CD8-positive, alpha-beta memory T cell (primary cell): ENCODE data around the gene ANAPC16. TPM values are rescaled to one million over a fixed set of nuclear protein-coding genes. Genes with fewer than 3 reads are reported as not detected.
A peak's percentile ranks its signal among the peaks of the same experiment; 100 is the strongest.
"Not testable (repeated sequence)": the region's sequence is repeated elsewhere in the genome, so short reads cannot be mapped to it uniquely, and the experiment has no call there.

Experiments used
- CTCF ChIA-PET: fragments of 350-600 bp; sonication (Branson Sonifier 250); formaldehyde crosslinking; loops from one replicate; lab custom pipeline; 2021; ENCODE audit warnings: antibody characterized with exemption; lab: Charles Lee
- POLR2A ChIA-PET: fragments of 350-600 bp; sonication (Branson Sonifier 250); formaldehyde crosslinking; loops from one replicate; lab custom pipeline; 2021; ENCODE audit warnings: antibody characterized with exemption; lab: Charles Lee
- DNase-seq, 5 donors: peaks; one replicate each; pipeline versions ENCODE4 v3.0.0 to v3.0.0-alpha.2; 2020 to 2022; ENCODE audit warnings: mixed read lengths in 1 of 5
- H3K27ac ChIP-seq: one replicate; pipeline ENCODE4 v1.7.0; 2013; ENCODE audit warnings: low read depth, mild to moderate bottlenecking, low read length, moderate library complexity
- H3K27me3 ChIP-seq: 2 replicates; pipeline ENCODE4 v1.7.0; 2013; ENCODE audit warnings: low read length, mild to moderate bottlenecking; ENCODE audit not compliant: insufficient read depth, poor library complexity, severe bottlenecking
- H3K36me3 ChIP-seq: 2 replicates; pipeline ENCODE4 v1.7.0; 2013; ENCODE audit warnings: mild to moderate bottlenecking, low read length, moderate library complexity; ENCODE audit not compliant: insufficient read depth
- H3K4me1 ChIP-seq: 2 replicates; pipeline ENCODE4 v1.7.0; 2013; ENCODE audit warnings: mild to moderate bottlenecking, low read length, moderate library complexity; ENCODE audit not compliant: insufficient read depth
- H3K4me3 ChIP-seq: 2 replicates; pipeline ENCODE4 v1.7.0; 2013; ENCODE audit warnings: mild to moderate bottlenecking, low read length
- H3K9me3 ChIP-seq: 2 replicates; pipeline ENCODE4 v1.7.0; 2013; ENCODE audit warnings: mild to moderate bottlenecking, low read length
- H3K27ac Mint-ChIP-seq, 8 donors: one replicate each; pipeline ENCODE4 v1.8.0; 2020 to 2021; ENCODE audit warnings: mixed read lengths in 8 of 8, mild to moderate bottlenecking in 6 of 8, inconsistent platforms in 3 of 8, moderate library complexity in 3 of 8
- H3K27me3 Mint-ChIP-seq, 2 donors: one replicate each; pipeline ENCODE4 v1.8.0; 2020 to 2021; ENCODE audit warnings: mixed read lengths in 2 of 2, mild to moderate bottlenecking in 1 of 2, moderate library complexity in 1 of 2
- H3K36me3 Mint-ChIP-seq, 3 donors: one replicate each; pipeline ENCODE4 v1.8.0; 2020 to 2021; ENCODE audit warnings: mixed read lengths in 3 of 3, inconsistent platforms in 1 of 3, mild to moderate bottlenecking in 1 of 3
- H3K4me1 Mint-ChIP-seq, 3 donors: one replicate each; pipeline ENCODE4 v1.8.0; 2020 to 2021; ENCODE audit warnings: mixed read lengths in 3 of 3, inconsistent platforms in 1 of 3, mild to moderate bottlenecking in 1 of 3
- H3K4me3 Mint-ChIP-seq, 7 donors: one replicate each; pipeline ENCODE4 v1.8.0; 2020 to 2021; ENCODE audit warnings: mixed read lengths in 7 of 7, mild to moderate bottlenecking in 6 of 7, moderate library complexity in 4 of 7, inconsistent platforms in 2 of 7
- H3K9me3 Mint-ChIP-seq, 5 donors: one replicate each; pipeline ENCODE4 v1.8.0; 2020 to 2022; ENCODE audit warnings: mixed read lengths in 5 of 5, mild to moderate bottlenecking in 3 of 5, moderate library complexity in 2 of 5, inconsistent platforms in 1 of 5
- polyA plus RNA-seq: library from polyadenylated mRNA; unstranded; fragments of 300-500 nt; fragmentation: Illumina TruSeq; gene quantifications from one replicate; pipeline ENCODE4 v1.2.3, GENCODE V29; 2021
- total RNA-seq, 2 experiments: library from RNA; stranded (reverse); gene quantifications; one replicate each; pipeline ENCODE4 v1.2.3, GENCODE V29; 2021

ANAPC16 gene
- total and polyA plus RNA-seq, 3 experiments from 2014 or later: 68.1 to 329 (median 78.3) TPM

DNA sequence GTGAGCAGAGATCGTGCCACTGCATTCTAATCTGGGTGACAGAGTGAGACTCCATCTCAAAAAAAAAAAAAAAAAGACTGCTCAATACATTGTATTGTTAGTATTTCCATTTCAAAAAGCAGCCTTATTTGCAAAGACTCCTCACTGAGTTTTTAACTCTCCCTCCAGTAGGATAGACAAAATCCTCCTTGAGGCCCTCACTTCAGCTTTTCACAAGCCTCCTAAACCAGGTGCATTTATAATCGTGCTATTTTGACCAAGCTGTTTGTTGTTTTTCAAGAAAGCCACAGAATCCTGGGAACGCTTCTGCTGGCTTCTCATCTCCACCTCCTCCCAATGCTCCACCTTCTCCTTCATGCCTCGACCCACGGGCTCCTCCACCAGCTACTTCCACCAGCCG lies 51.6 kb downstream of the ANAPC16 start:
- Histone ChIP-seq H3K4me3 (no peak overlapping the region), H3K27ac (no peak overlapping the region), H3K36me3 (no peaks in the 10 kb centered on the region), H3K9me3 (no peaks in the 10 kb centered on the region), H3K4me1 (peaks cover 35% of the 10 kb centered on the region), H3K27me3 (no peaks in the 10 kb centered on the region)
- ChIA-PET POLR2A (no interaction called here), CTCF (interaction anchor here (0.9 to 1.5 kb wide), 2 partner anchors 9 to 30 kb away, joined by 3 read pairs; no protein-coding TSS in a partner anchor)
- DNase-seq: no peak
- Mint-ChIP-seq H3K4me1 (peaks cover 16 to 30% (median 25%) of the 10 kb centered on the region in 3 donors), H3K27ac (peak overlapping the region in 3 of 8 donors; percentile 22 to 94 (median 93)), H3K4me3 (peak overlapping the region in 1 of 7 donors; percentile 18), H3K27me3 (no peaks in the 10 kb centered on the region), H3K36me3 (no peaks in the 10 kb centered on the region), H3K9me3 (no peaks in the 10 kb centered on the region)

DNA sequence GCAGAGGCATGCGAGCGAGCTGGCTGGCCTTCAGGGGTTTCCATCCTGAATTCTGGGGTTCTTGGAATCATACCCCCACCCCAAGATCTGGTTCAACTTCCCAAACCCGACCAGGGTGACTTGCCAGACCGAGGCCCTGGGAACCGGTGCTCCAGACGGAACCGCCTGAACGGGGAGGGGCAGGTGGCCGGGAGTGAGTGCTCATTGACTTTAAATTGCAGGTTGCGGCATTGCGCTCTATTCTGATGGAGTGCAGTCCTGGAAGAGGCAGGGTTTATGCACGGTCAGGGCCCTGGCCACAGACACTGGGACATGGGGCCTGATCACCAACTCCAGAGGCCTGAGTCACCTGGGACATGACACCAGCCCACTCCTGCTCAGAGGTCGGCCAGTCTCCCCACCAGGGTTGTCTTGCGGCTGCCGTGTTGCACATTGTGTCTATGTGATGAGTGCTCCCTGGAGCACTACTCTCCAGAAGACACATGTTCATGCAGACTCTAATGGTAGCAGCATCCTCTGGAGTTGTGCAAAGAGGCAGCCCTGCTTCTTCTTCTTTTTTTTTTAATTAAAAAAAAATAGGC lies 52.1 kb downstream of the ANAPC16 start:
- ChIA-PET POLR2A (interaction anchor here (0.6 kb wide), 1 partner anchor 20 kb away, joined by 4 read pairs; no protein-coding TSS in a partner anchor), CTCF (interaction anchor here (0.9 to 1.5 kb wide), 2 partner anchors 9 to 31 kb away, joined by 3 read pairs; no protein-coding TSS in a partner anchor)
- no peak for DNase-seq
- Histone ChIP-seq H3K36me3 (no peaks in the 10 kb centered on the region), H3K27me3 (no peaks in the 10 kb centered on the region), H3K4me3 (no peak overlapping the region), H3K9me3 (no peaks in the 10 kb centered on the region), H3K27ac (no peak overlapping the region), H3K4me1 (peaks cover 35% of the 10 kb centered on the region)
- H3K27ac Mint-ChIP-seq: peak overlapping the region in 3 of 8 donors; percentile 22 to 94 (median 93)
- H3K9me3 Mint-ChIP-seq: no peaks in the 10 kb centered on the region
- no peaks in the 10 kb centered on the region for H3K27me3 Mint-ChIP-seq
- H3K4me3 Mint-ChIP-seq: no peak overlapping the region
- no peaks in the 10 kb centered on the region for H3K36me3 Mint-ChIP-seq
- peaks cover 18 to 35% (median 30%) of the 10 kb centered on the region in 3 donors for H3K4me1 Mint-ChIP-seq

DNA sequence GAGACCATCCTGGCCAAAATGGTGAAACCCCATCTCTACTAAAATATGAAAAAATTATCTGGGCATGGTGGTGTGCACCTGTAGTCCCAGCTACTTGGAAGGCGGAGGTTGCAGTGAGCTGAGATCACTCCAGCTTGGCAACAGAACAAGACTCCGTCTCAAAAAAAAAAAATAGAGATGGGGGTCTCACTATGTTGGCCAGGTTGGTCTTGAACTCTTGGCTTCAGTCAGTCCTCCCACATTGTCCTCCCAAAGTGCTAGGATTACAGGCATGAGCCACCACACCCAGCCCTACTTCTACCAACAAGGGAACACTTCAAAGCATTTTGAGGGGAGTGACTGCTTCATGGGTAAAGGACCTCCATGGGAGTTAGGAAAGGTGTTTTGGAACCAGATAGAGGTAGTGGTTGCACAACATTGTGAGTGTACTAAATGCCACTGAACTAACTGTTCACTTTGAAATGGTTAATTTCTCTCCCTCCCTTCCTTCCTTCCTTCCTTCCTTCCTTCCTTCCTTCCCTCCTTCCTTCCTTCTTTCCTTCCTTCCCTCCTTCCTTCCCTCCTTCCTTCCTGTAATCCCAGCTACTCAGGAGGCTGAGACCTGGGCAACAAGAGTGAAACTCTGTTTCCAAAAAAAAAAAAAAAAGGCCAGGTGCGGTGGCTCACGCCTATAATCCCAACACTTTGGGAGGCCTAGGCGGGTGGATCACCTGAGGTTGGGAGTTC lies 52.8 kb downstream of the ANAPC16 start:
- CTCF ChIA-PET: interaction anchor here (0.6 to 0.7 kb wide), 2 partner anchors 66 to 483 kb away, joined by 3 read pairs; no protein-coding TSS in a partner anchor
- H3K4me3 Mint-ChIP-seq, DNase-seq, H3K36me3 ChIP-seq, H3K27me3 ChIP-seq, H3K4me3 ChIP-seq, H3K9me3 ChIP-seq, H3K27me3 Mint-ChIP-seq, H3K36me3 Mint-ChIP-seq, H3K9me3 Mint-ChIP-seq, H3K27ac ChIP-seq: not testable (repeated sequence)
- H3K4me1 Mint-ChIP-seq: peaks cover 16 to 37% (median 27%) of the 10 kb centered on the region in 3 donors
- POLR2A ChIA-PET: interaction anchor here (0.5 to 0.7 kb wide), 3 partner anchors 20 to 188 kb away, joined by 3 to 4 read pairs (median 3); no protein-coding TSS in a partner anchor
- H3K27ac Mint-ChIP-seq: peak overlapping the region in 1 of 8 donors; percentile 26
- H3K4me1 ChIP-seq: peaks cover 29% of the 10 kb centered on the region

- no peaks in the 10 kb centered on the region for H3K9me3 ChIP-seq
Observed at GRCh38 chr10:72270607-72271281, 54.9 kb downstream of the ANAPC16 start.

DNA sequence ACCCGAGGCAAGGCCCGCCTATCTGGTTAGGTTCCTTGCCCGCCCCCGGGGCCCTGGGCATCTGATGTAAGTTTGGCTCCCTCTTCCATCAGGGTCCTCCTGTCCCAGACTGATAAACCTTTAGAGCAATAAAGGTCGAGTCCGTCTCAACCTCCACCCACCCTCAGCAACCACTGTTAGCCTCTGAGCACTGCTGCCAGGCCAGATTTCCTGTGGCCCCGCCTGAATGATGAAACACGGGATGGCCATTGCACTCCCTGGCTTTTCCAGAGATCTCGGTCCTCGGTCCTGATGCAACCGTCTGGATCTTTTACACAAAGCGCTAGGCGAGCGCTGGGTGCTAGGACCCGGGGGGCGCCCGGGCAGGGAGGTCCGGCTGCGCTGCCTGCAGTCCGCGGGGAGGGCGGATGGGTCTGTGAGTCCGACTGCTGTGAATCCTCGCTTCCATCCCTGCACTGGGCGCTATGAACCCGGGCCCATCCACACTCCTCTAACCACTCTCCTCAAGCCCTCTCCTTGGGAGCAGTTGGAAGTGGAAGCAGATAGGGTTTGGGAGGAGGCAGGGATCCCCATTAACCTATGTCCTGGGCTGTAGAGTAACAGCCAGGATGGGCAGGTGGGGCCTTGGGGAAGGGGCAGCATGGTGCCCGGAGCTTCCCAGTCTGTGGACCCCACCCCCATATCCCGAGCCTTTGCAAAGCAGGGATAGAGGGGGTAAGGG lies 57.0 kb downstream of the ANAPC16 start:
- no peaks in the 10 kb centered on the region for H3K27me3 ChIP-seq
- no peaks in the 10 kb centered on the region for H3K27me3 Mint-ChIP-seq
- peak overlapping the region; percentile 88 for H3K4me3 ChIP-seq
- H3K27ac ChIP-seq: peak overlapping the region; percentile 87
- H3K27ac Mint-ChIP-seq: peak overlapping the region; percentile 19 to 97 (median 92)
- no peak for DNase-seq
- peak overlapping the region; percentile 96 to 99 (median 98) for H3K4me3 Mint-ChIP-seq
- H3K9me3 ChIP-seq: no peaks in the 10 kb centered on the region
- ChIA-PET CTCF (interaction anchor here (1.1 to 6.5 kb wide), 12 partner anchors 8 to 64 kb away, joined by 3 to 88 read pairs (median 28); no protein-coding TSS in a partner anchor), POLR2A (interaction anchor here (0.5 to 2.9 kb wide), 9 partner anchors 10 to 66 kb away, joined by 3 to 23 read pairs (median 4); partner anchors contain the start of genes ANAPC16 and ASCC1)
- H3K36me3 ChIP-seq: peaks cover 15% of the 10 kb centered on the region
- peaks cover 3 to 29% (median 5%) of the 10 kb centered on the region in 3 donors for H3K36me3 Mint-ChIP-seq
- H3K4me1 ChIP-seq: peaks cover 32% of the 10 kb centered on the region
- H3K4me1 Mint-ChIP-seq: peaks cover 28 to 56% (median 43%) of the 10 kb centered on the region in 3 donors
- H3K9me3 Mint-ChIP-seq: no peaks in the 10 kb centered on the region

More at GRCh38 chr10:72270607-72271281, 54.9 kb downstream of the ANAPC16 start:
- peak overlapping the region in 7 of 8 donors; percentile 5 to 92 (median 52) for H3K27ac Mint-ChIP-seq
- H3K4me3 ChIP-seq: no peak overlapping the region
- H3K4me1 Mint-ChIP-seq: peaks cover 17 to 44% (median 27%) of the 10 kb centered on the region in 3 donors
- ChIA-PET POLR2A (interaction anchor here (0.5 kb wide), 1 partner anchor 29 kb away, joined by 5 read pairs; no protein-coding TSS in a partner anchor), CTCF (interaction anchor here (0.9 to 1.6 kb wide), 3 partner anchors 10 to 69 kb away, joined by 3 to 5 read pairs (median 3); no protein-coding TSS in a partner anchor)
- H3K9me3 Mint-ChIP-seq: no peaks in the 10 kb centered on the region
- no peaks in the 10 kb centered on the region for H3K27me3 ChIP-seq
- peaks cover 22% of the 10 kb centered on the region for H3K4me1 ChIP-seq
- peaks cover 3 to 20% (median 5%) of the 10 kb centered on the region in 3 donors for H3K36me3 Mint-ChIP-seq
- H3K27me3 Mint-ChIP-seq: no peaks in the 10 kb centered on the region
- H3K27ac ChIP-seq: peak overlapping the region; percentile 73
- peak overlapping the region in 4 of 7 donors; percentile 13 to 72 (median 44) for H3K4me3 Mint-ChIP-seq
- H3K36me3 ChIP-seq: peaks cover 12% of the 10 kb centered on the region
- DNase-seq: no peak

- H3K27me3 Mint-ChIP-seq: no peaks in the 10 kb centered on the region
- peak within 1 kb of the TSS; percentile 96 to 99 (median 98) for H3K4me3 Mint-ChIP-seq
- Histone ChIP-seq H3K36me3 (peaks cover 15% of the 10 kb centered on the region), H3K9me3 (no peaks in the 10 kb centered on the region), H3K27ac (peak within 1 kb of the TSS; percentile 94), H3K4me3 (peak within 1 kb of the TSS; percentile 88), H3K4me1 (peaks cover 32% of the 10 kb centered on the region), H3K27me3 (no peaks in the 10 kb centered on the region)
- POLR2A ChIA-PET: interaction anchor here (0.5 to 2.9 kb wide), 10 partner anchors 11 to 187 kb away, joined by 3 to 23 read pairs (median 4); partner anchors contain the start of genes ANAPC16 and ASCC1
- no peaks in the 10 kb centered on the region for H3K9me3 Mint-ChIP-seq
- peaks cover 28 to 56% (median 49%) of the 10 kb centered on the region in 3 donors for H3K4me1 Mint-ChIP-seq
- H3K36me3 Mint-ChIP-seq: peaks cover 3 to 29% (median 5%) of the 10 kb centered on the region in 3 donors
- DNase-seq: peak; percentile 95 to 98 (median 96)
- H3K27ac Mint-ChIP-seq: peak within 1 kb of the TSS; percentile 89 to 97 (median 96)
- CTCF ChIA-PET: interaction anchor here (0.6 to 6.5 kb wide), 14 partner anchors 9 to 140 kb away, joined by 3 to 88 read pairs (median 24); partner anchors contain the start of genes ANAPC16 and ASCC1
Observed at GRCh38 chr10:72273410-72274212, 57.8 kb downstream of the ANAPC16 start, which contains the start of gene DDIT4. Gene DDIT4 (plus strand): TSS chr10:72273924. CDS start chr10:72274217, 293 bp downstream.
